Measurements from ENCODE around the gene MAGEB1.

The MAGEB1 gene

GRCh38 chrX:30301208-30301607, 54.3 kb downstream of the MAGEB1 start:
- no peak for DNase-seq

Measured in inflammatory macrophage (primary cell).